SU-DHL-6 (cell line): ENCODE data around the gene PIN1.

Source experiments
- EZH2phosphoT487 ChIP-seq: fragments of 200-600 bp; sonication (generic), shearing (Covaris generic); conservative IDR thresholded peaks from 2 replicates; pipeline ENCODE4 v1.6.1; 2018; ENCODE audit warnings: mild to moderate bottlenecking, antibody characterized with exemption, low read length, moderate library complexity, mixed read lengths
- TF ChIP-seq, protein P1 (sequence below): fragments of 200-600 bp; sonication (generic); IDR thresholded peaks from one replicate; pipeline ENCODE4 v1.5.1; 2017; ENCODE audit warnings: antibody characterized with exemption, mild to moderate bottlenecking, low read length, moderate library complexity; ENCODE audit not compliant: insufficient read depth, poor library complexity, severe bottlenecking

DNA sequence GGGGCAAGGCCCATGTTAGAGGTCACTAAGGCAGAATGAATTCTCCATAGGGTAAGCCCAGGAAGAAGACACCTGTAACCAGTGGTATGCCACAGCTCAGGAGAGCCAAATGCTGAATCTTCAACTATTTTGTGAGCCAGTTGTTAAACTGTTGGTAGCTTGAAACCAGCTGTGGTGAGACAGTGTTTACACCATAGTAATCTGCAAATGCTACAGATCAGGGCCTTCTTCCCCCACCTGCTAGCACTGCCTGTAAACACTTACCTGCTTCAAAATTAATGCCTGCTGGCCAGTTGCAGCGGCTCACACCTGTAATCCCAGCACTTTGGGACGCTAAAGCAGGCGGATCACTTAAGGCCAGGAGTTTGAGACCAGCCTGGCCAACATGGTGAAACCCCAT is 28.3 kb upstream of the PIN1 start:
- TF ChIP-seq, protein P1, sequence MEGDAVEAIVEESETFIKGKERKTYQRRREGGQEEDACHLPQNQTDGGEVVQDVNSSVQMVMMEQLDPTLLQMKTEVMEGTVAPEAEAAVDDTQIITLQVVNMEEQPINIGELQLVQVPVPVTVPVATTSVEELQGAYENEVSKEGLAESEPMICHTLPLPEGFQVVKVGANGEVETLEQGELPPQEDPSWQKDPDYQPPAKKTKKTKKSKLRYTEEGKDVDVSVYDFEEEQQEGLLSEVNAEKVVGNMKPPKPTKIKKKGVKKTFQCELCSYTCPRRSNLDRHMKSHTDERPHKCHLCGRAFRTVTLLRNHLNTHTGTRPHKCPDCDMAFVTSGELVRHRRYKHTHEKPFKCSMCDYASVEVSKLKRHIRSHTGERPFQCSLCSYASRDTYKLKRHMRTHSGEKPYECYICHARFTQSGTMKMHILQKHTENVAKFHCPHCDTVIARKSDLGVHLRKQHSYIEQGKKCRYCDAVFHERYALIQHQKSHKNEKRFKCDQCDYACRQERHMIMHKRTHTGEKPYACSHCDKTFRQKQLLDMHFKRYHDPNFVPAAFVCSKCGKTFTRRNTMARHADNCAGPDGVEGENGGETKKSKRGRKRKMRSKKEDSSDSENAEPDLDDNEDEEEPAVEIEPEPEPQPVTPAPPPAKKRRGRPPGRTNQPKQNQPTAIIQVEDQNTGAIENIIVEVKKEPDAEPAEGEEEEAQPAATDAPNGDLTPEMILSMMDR, result no peak
- no peak for TF ChIP-seq EZH2phosphoT487
